GM18870 (cell line): ENCODE data around the gene TIMM50.

Experiments
- ATAC-seq: cut with Tn5 transposase; IDR thresholded peaks from one replicate; pipeline ENCODE4 v1.9.1; 2021; ENCODE audit warnings: moderate library complexity; ENCODE audit not compliant: unreplicated experiment

TIMM50 gene

DNA sequence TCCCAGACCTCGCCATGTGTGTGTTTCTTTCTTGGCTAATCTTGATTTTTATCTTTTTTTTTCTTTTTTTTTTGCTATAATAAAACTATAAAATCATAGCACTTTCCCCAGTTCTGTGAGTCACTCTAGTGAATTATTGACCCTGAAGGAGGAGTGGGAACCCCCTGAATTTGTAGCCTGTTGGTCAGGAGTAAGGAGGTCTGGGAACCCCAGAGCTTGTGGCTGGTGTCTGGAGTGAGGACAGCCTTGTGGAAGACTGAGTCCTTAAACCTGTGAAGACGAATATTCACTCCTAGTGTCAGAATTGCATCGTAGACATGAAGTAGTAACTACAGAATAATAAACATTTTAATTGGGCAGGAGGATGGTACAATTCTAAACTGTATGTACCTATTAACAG, 44.6 kb downstream of the TIMM50 start:
- no peak for ATAC-seq

DNA sequence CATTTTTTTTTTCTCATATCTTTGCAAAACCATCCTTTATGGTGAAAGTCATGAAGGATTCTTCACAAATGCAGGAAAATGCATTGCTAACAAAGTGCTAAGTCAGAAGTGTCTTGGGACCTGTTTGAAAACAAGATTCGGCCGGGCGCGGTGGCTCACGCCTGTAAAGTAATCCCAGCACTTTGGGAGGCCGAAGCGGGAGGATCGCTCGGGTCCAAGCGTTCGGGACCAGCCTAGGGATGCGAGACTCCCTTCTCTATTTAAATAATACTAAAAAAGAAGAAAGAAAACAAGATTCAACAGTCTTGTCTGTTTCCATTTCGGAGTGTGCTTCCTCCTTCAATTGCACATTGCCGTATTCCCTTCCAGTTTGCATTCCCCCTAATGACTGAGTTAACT, 51.2 kb downstream of the TIMM50 start:
- ATAC-seq = no peak

DNA sequence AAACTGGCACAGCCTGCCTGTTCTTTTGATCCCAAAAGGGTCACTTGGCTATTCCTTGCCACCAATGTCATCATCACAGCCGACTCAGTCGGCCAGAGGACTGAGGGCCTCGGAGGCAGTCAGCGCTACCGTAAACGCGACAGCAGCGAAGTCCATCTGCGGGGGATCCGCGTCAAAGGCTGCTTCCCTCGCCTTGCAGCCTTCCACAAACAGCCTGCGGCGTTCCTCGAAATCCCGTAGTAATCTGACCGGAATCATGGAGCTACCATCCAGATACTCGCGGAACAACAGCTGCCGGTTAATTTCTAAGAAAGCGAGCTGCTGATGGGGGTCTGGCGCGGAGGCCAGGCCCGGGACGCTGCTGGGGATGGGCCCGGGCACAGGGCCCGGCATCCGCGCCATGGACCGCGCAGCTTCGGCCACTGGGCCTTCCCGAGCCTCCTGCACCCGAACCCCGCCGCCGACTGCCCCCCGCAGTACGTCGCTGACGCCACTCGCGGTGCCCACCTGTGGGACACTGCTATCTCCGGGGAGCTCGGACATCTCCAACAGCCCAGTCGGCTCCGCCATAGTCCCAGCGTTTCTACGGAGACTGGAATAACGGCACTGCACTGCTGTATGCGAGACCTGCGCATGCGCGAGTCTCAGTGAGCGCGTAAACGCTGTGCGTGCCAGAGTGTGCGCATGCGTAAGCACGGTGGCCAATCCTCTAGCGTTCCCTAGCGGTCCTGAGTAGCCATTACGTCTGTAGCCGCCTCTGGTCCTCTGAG, 51.8 kb downstream of the TIMM50 start, which contains the start of gene EID2B:
Gene EID2B (minus strand): TSS at position 620 of the 770 bp plus-strand sequence. CDS start 50 bp downstream, at position 570.
- peak; percentile 91 for ATAC-seq

DNA sequence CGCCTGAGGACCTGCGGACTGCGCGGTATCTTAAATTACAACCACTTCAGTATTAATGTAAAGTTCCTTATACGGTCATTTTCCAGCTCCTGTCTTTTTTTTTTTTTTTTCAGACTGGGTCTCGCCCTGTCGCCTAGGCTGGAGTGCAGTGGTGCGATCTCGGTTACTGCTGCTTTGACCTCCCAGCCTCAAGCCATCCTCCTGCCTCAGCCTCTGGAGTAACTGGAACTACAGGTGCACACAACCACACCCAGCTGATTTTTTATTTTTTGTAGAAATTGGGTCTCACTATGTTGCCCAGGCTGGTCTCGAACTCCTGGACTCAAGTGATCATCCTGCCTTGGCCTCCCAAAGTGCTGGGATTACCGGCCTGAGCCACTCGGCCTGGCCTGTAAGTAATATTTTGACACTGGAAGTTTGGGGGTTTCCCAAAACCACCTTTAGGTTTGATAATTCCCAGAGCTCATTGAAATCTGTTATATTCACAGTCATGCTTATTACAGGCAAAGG, 52.4 kb downstream of the TIMM50 start:
- ATAC-seq = no peak

DNA sequence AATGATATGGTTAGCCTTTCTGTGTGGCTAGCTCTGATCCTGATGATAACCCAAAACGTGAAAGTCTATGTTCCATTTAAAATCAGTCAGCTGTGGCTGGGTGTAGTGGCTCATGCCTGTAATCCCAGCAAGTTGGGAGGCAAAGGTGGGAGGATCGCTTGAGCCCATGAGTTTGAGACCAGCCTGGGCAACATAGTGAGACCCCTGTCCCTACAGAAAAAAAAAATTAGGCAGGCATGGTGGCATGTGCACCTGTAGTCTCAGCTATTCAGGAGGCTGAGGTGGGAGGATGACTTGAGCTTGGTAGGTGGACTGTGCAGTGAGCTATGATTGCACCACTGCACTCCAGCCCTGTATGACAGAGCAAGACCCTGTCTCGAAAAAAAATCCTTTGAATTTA, 53.2 kb downstream of the TIMM50 start:
- ATAC-seq = no peak

DNA sequence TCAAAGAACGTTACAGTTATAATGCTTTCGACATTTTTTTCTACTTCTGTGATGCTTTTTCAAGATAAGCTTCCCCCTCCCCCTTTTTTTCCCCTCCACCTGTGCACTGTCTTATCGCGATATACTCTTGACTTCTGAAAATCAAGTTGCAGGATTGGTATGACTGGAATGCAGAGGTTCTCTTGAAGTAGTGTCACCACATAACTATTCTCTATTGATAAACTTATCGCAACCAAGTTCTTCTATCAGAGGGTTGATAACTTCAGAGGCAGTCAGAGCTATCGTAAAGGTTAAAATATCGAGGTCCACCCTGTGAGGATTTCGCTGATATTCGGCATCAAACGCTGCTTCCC, 58.5 kb downstream of the TIMM50 start:
- ATAC-seq = no peak

DNA sequence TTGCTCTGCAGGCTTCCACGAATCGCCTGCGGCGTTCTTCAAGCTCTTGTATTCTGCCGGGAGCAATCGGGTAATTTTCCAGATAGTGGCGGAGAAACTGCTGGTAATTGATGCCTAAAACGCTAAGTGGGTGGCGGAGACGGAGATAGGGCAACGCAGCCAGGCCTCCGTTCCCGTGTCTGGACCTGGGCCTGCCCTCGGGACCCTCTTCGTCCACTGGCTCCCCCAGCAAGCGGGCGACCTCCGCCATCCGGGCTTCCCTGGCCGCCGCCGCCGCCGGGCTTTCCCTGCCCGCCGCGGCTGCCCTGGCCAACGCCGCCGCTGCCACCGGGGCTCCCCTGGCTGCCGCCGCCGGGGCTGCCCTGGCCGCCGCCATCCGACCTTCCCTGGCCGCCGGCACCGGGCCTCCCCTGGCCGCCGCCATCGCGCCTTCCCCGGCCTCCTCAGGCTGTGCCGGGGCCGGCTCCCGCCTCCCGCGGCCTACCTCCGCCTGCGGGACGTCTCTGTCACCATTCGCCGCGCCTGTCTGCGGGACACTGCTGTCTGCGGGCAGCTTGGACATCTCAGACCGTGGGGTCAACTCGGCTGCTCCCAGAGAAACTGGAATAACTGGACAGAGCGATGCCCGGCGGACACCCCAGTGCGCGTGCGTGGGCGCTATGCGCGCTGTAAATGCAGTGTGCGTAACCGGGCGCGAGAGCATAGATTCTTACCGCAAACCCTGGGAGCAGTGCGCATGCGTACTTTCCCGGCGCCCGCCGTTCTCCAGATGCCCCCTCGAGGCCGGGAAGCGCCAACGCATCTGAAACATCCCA, 59.1 kb downstream of the TIMM50 start, which contains the start of gene EID2:
Gene EID2 (minus strand): TSS at position 644 of the 815 bp plus-strand sequence. CDS start 82 bp downstream, at position 562.
- ATAC-seq = peak; percentile 79

DNA sequence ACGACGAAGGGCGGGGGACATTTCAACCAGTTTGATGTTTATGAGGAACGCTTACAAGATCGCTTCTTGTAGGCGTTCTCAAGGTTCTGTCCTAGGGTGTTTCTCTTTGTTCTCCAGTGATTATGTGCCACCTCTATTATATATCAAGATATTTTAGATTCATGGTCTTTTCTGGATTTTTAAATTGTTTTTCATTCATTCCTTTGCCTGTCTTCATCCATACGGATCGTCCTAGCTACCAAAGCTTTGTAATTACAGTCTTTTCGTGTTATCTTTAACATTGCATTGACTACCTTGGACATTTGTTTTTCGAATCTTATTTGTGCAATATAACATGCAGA, 59.7 kb downstream of the TIMM50 start:
- no peak for ATAC-seq
